HG02588 (cell line): ENCODE data around the gene MEGF6.

Experiments used
- ATAC-seq: cut with Tn5 transposase; IDR thresholded peaks from one replicate; pipeline ENCODE4 v1.9.1; 2021; ENCODE audit warnings: mild to moderate bottlenecking, moderate library complexity; ENCODE audit not compliant: unreplicated experiment

Gene MEGF6

DNA sequence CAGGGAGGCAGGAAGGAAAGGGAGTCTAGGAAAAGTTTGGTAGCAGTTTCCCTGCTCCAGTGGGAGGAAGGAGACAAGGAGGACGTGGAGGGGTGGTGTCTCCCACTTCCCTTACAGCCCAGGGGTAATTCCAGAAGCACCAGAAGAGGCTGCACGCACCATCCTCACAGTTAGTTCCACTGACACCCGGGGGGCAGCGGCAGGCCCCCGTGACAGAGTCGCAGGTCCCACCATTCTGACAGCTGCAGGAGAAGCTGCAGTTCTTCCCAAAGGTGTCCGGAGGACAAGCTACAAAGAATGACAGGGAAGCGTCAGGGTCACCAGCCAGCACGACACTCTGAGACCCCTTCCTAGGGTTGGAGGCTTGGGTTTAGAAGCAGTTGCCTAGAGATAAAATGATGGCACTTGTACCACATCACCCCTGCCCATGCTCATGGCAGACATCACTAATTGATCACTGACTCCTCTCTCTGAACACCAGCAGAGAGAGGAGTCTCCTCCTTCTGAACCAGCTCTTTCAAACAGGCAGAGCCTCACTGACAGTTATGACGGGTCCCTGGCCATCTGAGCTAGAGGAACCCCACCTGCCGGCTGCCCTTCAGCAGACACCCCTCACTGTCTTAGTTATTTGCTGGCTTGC lies 103.6 kb downstream of the MEGF6 start:
- no peak for ATAC-seq

DNA sequence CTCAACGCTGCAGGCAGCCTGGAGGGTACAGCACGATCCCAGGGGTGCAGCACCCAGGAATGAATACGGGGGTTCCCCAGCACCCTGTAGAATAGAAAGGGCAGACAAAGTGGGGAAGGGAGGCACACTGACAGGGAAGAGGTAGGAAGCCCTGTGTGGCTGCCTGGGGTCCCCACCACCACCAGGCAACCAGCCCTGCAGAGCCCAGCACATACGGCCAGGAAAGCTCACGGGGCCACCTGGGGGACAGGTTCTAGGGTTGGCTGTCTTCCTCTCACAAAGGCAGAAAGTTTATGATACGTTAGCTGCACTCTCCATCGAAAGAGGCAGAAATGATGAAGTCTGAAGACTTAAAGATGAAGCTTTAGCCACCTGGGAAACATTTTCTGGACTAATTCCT lies 104.4 kb downstream of the MEGF6 start:
- ATAC-seq = no peak

DNA sequence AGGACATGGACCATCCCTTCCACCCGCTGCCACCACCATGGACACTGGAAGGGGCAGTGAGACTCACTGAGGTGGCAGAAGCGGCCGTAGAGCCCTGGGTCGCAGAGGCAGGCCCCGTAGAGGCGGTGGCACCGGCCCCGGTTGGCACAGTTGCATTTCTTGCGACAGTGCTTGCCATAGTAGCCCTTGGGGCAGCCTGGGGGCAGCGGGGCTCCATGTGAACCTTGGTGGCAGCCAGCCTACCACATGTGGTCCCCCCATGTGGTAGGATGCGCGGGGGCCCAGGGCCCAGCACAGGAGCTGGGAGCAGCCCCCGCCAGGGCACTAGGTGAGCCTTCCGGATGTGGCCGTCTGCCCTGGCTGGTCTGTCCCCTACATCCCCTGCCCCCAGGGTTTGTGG lies 105.3 kb downstream of the MEGF6 start:
- ATAC-seq = no peak

DNA sequence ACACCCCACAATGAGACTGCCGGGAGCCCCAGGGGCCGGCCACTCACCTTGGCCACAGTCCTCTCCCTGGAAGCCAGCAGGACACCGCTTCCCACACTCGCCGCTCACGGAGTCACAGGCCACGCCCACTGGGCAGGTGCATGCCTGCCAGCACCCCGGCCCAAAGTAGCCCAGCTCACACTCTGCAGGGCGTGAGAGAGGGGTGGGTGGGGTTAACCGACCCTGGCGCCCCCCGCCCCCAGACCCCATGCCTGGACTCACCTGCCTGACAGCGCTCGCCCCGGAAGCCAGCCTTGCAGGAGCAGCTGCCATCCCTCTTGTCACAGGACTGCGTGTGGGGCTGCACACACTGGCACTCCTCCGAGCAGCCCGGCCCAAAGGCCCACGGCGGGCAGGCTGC lies 106.1 kb downstream of the MEGF6 start:
- no peak for ATAC-seq

DNA sequence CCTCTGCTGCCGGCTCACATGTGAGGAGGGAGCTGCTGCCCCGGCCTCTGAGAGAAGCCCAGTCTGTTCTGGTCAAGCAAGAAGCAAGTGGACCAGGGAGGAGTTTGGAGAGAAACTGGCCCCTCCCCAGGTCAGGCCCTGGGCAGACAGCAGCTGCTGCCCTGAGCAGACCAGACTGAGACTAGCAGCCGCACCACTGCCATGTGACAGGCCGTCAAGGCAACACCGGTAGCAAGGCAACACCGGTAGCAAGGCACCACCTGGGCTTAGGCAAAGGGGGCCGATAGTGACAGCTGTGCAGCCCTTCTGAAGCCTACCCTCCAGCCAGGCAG lies 106.5 kb downstream of the MEGF6 start:
- no peak for ATAC-seq

DNA sequence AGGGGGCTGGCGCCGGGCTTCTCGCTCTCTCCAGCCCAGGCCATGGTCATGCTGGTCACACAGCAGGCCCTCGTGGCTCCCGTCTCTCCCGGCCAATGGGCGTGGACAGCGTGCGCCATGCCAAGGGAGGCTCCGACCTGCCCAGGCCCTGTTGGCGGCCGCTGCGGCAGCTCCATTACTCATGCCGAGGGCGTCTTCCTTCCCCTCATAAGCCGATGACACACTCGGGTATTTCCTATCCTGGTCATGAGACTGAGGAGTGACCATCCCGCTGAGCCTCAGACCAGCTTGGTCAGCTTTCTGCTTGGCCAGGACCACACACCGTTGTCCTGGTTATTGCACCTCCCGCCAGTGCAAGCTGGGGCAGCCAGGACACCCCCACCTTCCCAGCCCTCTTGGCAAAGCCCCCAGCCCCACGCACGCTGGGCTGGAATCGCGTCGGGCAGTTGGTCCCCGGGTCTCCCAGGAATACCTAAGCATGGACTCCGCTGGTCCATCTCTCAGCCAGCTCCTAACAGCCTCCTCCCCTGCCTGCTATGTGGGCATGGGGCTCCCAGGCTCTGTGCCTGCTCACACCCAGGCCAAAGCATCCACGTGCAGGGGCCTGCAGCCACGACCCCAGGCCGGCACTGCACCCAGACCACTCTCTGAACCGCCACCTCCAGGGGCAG lies 107.0 kb downstream of the MEGF6 start:
- no peak for ATAC-seq

DNA sequence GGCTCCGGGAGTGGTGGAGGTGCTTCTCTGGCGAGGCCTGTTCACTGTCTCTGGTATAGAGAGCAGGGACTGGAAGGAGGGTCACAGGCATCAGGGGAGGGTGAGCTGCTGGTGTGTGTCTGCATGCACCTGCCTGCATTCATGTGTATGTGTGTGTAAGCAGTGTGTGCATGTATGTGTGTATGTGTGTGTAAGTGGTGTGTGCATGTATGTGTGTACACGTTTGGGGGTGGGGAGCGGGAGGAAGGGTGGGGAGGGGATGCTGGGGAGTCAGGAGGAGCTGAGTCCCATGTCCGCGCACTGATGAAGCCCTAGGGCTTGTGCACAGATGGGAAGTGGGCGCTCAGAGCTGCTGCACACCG lies 107.8 kb downstream of the MEGF6 start:
- no peak for ATAC-seq

DNA sequence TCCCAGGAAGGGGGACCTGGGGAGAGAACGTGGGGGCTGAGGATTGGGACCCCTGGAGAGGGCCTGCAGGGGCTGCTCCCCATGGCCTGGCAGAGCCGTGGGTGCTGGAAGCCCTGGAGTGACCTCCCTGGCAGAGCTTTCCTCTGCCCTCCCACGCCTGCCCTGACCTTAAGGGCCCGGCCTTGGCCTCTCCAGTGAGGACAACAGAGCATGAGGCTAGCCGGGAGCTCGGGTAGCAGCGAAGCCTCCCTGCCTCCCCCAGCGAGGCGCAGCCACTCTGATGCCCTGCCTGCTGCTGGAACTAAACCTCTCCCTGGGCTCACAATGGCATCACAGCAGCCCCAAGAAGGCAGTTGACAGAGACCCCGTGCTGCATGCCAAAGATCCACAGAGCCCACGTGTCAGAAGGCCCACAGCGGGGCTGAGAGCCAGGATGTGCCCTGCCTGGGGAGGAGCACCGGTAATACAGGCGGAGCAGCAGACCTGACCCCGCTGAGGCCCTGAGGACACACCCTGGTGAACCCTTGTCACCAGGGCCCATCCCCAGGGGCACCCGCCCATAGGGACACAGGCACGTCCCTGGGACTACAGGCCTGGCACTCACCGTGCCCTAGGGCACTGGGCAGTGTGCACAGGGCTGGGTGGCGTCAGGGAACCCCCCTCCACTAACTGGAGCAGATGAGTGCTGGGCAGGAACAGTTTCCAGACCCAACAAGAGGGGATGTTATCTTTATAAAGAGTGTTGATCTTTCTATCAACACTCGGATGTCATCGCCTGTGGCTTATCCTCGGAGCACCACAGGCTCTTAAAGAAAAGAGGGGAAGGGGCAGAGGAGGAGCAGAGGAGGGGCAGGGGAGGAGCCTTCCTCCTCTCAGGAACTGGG lies 108.4 kb downstream of the MEGF6 start:
- no peak for ATAC-seq

DNA sequence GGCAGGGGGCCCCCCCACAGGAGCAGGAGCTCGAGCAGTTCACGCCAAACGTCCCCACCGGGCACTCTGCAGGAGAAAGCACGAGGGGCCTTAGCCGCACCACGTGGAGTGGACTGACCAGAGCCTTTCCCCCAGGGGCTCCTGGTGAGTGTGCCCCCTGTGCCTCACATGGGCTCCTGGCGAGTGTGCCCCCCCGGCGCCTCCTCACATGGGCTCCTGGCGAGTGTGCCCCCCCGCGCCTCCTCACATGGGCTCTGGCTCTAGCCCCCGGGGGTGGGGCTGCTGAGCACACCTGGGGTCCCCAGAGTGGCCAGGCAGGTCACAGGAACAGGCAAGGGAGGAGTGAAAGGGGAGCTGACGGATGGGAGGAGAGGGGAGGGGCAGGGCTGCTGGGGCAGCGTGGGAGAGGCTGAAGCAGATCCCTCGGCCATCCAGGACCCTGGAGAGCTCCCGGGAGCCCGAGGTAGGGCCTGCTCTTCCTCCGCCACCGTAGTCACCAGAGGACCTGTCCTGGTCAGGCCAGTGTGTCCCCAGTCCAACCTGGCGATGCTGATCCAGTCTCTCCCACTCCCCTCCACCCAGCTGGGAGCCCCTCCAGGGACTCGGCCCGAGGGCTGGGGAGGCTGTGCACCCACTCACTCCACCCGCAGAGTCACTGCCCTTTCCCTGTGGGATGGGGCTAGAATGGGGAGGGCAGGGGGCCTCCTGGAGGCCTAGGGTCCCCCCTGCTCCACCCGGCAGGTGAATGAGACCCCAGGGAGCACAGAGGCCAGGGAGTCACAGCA lies 109.3 kb downstream of the MEGF6 start:
- no peak for ATAC-seq

DNA sequence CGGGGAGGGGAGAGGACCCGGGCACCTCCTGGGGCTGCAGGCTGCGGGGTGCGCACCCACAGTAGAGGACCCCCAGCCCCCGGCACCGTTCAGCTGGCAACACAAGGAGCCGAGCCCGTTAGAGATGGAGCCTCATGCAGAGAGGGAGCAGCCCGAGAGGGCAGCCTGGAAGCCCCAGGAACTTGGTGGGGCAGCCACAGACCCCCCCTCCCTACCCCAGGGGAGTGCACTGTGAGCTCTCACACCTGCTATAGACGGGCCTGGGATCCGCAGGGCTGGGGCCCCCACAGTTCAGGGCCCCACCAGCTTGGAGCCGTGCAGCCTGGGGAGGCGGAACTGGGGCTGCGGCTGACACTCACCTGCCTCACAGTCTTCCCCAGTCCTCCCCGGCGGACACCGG lies 109.9 kb downstream of the MEGF6 start:
- ATAC-seq = no peak

DNA sequence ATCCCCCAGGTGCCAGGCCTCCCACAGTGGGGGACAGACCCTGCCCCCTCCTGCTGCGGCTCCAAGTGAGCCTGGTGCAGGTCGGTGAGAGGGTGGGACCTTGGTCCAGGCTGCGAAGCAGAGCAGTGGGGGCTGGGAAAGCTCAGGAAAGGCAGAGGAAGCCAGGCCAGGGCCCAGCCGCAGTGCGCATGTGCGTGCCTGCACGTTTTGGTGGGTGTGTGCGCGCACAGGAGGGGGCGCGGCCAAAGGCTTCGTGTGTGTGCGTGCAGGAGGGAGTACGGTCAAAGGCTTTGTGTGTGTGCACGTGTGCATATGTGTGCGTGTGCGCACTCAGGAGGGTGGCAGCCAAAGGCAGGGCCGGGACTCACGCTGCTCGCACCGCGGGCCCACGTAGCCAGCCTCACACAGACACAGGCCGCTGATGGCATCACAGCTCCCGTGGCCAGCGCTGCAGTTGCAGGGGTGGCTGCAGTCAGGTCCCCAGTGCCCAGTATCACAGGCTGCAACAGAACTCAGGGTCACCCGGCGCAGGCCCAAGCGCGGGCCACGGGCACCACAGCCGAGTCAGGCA lies 111.0 kb downstream of the MEGF6 start:
- ATAC-seq = no peak

DNA sequence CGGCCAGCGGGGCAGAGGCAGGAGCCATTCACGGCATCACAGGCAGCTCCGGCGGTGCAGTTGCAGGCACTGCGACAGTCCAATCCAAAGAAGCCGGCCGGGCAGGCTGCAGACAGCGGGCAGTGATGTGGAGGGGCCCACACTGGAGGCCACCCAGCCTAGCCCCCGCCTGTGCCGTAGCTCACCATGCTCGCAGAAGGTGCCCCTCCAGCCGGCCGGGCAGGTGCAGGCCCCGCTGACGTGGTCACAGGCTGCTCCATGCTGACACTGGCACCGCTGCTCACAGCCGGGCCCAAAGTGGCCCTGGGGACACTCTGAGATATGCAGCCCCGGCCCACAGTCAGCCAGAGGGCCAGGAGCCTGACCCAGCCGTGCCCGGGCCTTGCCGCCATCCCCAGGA lies 111.7 kb downstream of the MEGF6 start:
- ATAC-seq = no peak

DNA sequence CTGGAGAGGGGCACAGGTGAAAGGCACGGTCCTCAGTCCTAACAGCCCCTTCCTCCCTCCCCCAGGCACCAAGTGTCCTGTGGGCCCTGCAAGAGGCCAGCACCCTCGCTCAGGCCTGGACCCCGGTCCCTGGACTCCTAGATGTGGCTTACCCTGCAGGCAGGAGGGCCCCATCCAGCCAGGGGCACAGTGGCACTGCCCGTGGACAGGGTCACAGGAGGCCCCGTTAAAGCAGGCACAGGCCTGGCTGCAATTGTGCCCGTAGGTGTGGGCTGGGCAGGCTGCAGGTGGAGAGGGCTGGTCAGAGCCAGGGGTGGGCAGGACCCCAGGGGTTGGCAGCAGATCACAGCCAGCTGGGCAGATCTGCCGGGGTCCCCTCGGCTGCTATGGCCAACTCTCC lies 112.3 kb downstream of the MEGF6 start:
- no peak for ATAC-seq

DNA sequence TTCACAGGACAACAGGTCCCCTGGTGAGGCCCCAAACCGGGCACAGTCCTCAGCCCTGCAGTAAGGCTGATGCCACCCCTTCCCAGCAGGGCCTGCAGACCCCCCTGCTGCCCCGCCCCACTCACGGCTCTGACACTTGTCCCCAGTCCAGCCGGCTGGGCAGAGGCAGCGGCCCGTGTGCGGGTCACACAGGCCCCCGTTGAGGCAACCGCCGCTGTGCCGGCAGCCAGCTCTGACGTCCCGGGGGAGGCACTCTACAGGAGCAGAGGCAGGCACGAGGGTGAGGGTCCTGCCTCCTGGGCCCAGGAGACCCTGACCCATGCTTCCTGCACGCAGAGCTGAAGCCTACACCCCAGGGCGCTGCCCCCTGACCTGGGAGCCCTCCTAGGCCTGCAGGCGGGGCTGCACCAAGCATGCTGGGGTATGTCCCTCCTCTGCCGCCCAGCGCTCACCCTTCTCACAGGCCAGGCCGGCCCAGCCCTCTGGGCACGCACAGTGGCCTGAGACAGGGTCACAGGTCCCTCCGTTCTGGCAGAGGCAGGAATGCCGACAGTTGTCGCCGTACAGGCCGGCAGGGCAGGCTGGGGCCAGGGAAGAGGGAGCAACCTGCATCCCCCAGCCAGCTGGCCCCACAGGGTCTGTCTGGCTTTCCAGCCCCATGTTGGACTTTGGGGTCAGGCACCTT lies 112.9 kb downstream of the MEGF6 start:
- ATAC-seq = no peak

DNA sequence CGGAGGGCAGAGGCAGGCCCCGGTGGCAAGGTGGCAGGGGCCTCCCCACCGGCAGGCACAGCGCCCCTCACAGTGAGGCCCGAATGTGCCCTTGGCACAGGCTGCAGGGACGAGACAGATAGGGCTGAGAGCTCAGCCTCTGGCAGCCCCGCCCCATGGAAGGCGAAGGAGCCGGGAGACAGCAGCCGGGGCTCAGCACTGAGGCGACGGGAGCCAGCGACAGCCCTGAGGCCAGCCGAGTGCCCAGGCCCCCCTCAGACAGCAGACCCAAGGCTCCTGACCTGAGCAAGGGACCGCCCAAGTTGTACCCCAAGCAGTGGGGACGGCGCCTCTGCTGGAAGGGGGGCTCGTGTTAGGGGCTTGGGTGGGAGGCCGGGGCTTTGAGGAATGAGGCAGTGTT lies 113.8 kb downstream of the MEGF6 start:
- ATAC-seq = no peak

DNA sequence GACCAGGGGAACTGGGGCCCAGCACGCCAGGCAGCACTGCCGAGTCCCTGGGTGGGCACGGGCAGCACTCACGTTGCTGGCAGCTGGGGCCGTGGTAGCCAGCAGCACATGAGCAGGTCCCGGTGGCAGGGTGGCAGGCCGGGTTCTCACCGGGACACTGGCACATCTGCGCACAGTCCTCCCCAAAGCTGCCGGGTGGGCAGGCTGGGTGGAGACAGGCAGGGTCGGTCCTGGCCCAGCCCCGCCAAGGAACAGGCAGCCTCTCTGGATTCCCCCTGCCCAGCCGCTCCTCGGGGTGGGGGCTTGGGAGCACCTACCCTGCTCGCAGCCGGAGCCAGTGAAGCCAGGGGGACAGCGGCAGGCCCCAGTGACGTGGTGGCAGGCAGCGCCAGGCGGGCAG lies 114.4 kb downstream of the MEGF6 start:
- ATAC-seq = no peak

DNA sequence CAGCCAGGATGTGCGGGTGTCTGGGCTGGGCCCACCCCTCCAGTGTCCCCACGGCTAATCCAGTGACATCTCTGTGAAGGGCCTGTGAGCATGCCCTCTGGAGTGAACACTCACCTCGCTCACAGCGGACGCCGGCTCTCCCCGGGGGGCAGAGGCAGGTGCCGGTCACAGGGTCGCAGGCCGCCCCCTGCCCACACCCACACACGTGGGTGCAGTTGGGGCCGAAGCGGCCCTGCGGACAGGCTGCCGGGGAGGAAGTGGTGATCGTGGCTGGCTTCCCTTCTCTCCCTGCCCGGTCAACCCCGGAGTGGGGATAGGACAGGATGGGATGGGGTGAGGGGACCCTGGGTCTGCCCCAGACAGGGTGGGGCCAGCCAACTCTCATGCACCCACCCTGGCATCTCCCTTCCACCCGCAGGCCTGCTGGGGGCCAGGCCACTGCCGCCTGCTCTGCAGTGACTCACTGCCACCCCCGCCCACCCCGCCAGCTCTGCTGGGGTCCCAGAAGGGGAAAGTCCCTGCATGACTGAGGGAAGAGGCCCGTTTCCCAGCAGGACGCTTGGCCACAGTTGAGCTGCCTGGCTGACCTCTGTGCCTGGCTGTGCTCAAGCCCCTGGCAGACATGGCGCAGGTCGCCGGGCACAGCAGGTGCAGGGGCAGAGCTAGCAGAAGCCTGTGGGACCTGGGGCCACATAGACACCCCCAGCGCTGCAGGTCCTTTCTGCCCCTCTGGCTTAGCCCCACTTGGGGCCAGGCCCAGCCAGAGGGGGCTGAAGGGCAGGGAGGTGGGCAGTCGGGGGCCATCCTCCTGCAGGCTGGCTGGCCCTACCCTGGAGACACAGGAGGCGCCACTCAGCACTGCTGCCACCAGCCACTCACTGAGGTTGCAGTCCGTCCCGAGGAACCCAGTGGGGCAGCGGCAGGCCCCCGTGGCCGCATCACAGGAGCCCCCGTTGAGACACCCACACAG lies 115.2 kb downstream of the MEGF6 start:
- ATAC-seq = no peak

DNA sequence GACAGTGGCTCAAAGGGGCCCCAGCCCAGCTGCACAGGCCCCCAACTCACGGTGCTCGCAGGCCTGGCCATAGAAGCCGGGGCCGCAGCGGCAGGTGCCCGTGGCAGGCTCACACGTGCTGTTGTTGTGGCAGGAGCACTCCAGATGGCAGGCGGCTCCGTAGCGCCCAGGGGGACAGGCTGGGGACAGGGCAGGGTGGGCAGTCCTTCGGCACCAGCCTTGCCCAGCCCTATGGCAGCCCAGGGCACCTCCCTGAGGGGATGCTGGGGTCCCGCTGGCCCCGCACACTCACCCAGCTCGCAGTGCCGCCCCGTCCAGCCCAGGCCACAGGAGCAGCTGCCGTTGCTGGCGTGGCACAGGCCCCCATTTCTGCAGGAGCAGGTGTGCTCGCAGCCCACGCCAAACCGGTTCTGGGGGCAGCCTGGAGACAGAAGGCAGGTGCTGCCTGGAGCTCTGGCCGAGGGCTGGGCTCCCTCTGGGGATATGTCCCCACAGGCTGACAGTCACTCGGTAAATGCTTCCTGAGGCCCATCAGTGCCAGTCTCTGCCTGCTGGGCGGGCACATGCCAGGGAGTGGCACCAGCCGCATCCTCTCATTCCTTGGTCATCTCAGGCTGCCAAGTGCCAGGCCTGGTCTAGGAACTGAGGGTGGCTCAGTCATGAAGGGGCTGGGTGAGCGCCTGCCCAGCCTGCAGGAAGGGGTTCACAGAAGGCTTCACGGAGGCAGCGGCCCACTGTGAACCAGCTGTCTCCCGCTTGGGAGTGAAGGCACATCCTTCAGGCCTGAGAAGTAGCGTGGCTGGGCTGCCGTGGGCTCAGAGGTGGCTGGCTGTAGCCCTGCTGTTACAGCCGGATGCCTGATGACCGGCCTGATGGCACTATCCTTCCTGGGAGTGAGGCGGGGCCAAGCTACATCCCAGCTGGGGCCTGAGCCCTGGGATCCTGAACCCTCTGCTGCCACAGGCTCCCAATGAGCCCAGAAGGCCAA lies 116.7 kb downstream of the MEGF6 start:
- no peak for ATAC-seq
